Lower lobe of right lung (tissue), 2 donors: Measurements from ENCODE around the gene SENP1. TPM values are rescaled to one million over a fixed set of nuclear protein-coding genes. Genes with fewer than 3 reads are reported as not detected.

Source experiments
- ATAC-seq, 2 donors: fragments of 200-7000 bp; cut with Tn5 transposase; one replicate each; pipeline ENCODE4 v1.9.1; 2020 to 2022; ENCODE audit warnings: mild to moderate bottlenecking in 2 of 2, moderate library complexity in 2 of 2
- DNase-seq: peaks from one replicate; pipeline ENCODE4 v3.0.0-alpha.2; 2020
- H3K27ac ChIP-seq: fragments of 200-600 bp; one replicate; pipeline ENCODE4 v1.8.0; 2022
- H3K27me3 ChIP-seq: fragments of 200-600 bp; one replicate; pipeline ENCODE4 v1.8.0; 2022; ENCODE audit warnings: low read depth
- H3K36me3 ChIP-seq: fragments of 200-600 bp; one replicate; pipeline ENCODE4 v1.8.0; 2022; ENCODE audit warnings: mild to moderate bottlenecking
- H3K4me1 ChIP-seq: fragments of 200-600 bp; one replicate; pipeline ENCODE4 v1.8.0; 2022
- H3K4me3 ChIP-seq: fragments of 200-600 bp; one replicate; pipeline ENCODE4 v1.8.0; 2022; ENCODE audit warnings: mild to moderate bottlenecking
- H3K9me3 ChIP-seq: fragments of 200-600 bp; one replicate; pipeline ENCODE4 v1.8.0; 2022
- CTCF ChIP-seq: fragments of 200-600 bp; IDR thresholded peaks from one replicate; pipeline ENCODE4 v1.8.0; 2022; ENCODE audit warnings: antibody characterized with exemption, mild to moderate bottlenecking
- intact Hi-C: fragments of 100-400 bp; cut with DNase I; formaldehyde crosslinking; loops from one replicate; pipeline ENCODE4 v1.11.0; 2022
- total RNA-seq: library from RNA; stranded (reverse); fragmentation: NEBNext Ultra II Directional; extraction: Animal tissue kit (Norgen Biotek cat#: 25700); gene quantifications from one replicate; pipeline ENCODE4 v1.2.1, GENCODE V29; 2021
- donor health status: DM: no; HTN: yes; CAD: no; lungs with severe emphysema.

Gene SENP1
- total RNA-seq, 1 donor from 2014 or later, result 17.2 TPM

GRCh38 chr12:48135027-48135426, 29.1 kb upstream of the SENP1 start:
- no peak overlapping the region for H3K27ac ChIP-seq
- no peak for TF ChIP-seq CTCF
- H3K36me3 ChIP-seq, result peaks cover 85% of the 10 kb centered on the region
- H3K9me3 ChIP-seq, result no peaks in the 10 kb centered on the region
- no peaks in the 10 kb centered on the region for H3K4me1 ChIP-seq
- intact Hi-C loops, result no loop called here
- H3K27me3 ChIP-seq, result no peaks in the 10 kb centered on the region
- DNase-seq, result no peak
- ATAC-seq, result no peak
- H3K4me3 ChIP-seq, result no peak overlapping the region

GRCh38 chr12:48132826-48133225, 26.9 kb upstream of the SENP1 start:
- Histone ChIP-seq H3K27ac (no peak overlapping the region), H3K36me3 (peaks cover 78% of the 10 kb centered on the region), H3K4me3 (no peak overlapping the region), H3K4me1 (no peaks in the 10 kb centered on the region), H3K9me3 (no peaks in the 10 kb centered on the region), H3K27me3 (no peaks in the 10 kb centered on the region)
- intact Hi-C loops, result no loop called here
- no peak for TF ChIP-seq CTCF
- ATAC-seq (no peak), DNase-seq (no peak)

GRCh38 chr12:48131517-48131916, 25.6 kb upstream of the SENP1 start:
- intact Hi-C loops, result no loop called here
- H3K27ac ChIP-seq, result no peak overlapping the region
- TF ChIP-seq CTCF, result no peak
- no peak for ATAC-seq
- H3K36me3 ChIP-seq, result peaks cover 86% of the 10 kb centered on the region
- H3K4me1 ChIP-seq, result no peaks in the 10 kb centered on the region
- no peak for DNase-seq
- no peak overlapping the region for H3K4me3 ChIP-seq
- H3K27me3 ChIP-seq, result no peaks in the 10 kb centered on the region
- H3K9me3 ChIP-seq, result no peaks in the 10 kb centered on the region

- no peak for TF ChIP-seq CTCF
- Histone ChIP-seq H3K9me3 (no peaks in the 10 kb centered on the region), H3K36me3 (peaks cover 76% of the 10 kb centered on the region), H3K4me3 (no peak overlapping the region), H3K27me3 (no peaks in the 10 kb centered on the region), H3K4me1 (no peaks in the 10 kb centered on the region), H3K27ac (no peak overlapping the region)
- intact Hi-C loops, result no loop called here
- ATAC-seq, result no peak
- DNase-seq, result no peak
Measured at GRCh38 chr12:48129376-48129775, 23.5 kb upstream of the SENP1 start.

- DNase-seq (no peak), ATAC-seq (no peak)
- Histone ChIP-seq H3K4me3 (no peak overlapping the region), H3K9me3 (no peaks in the 10 kb centered on the region), H3K27me3 (no peaks in the 10 kb centered on the region), H3K4me1 (no peaks in the 10 kb centered on the region), H3K36me3 (peaks cover 74% of the 10 kb centered on the region), H3K27ac (no peak overlapping the region)
- intact Hi-C loops, result no loop called here
- TF ChIP-seq CTCF, result no peak
Measured at GRCh38 chr12:48128800-48129199, 22.9 kb upstream of the SENP1 start.
